ENCODE results near the gene PPP1R14C.

- TF ChIP-seq CTCF (IDR thresholded peaks at IDR 0.05; ENCODE audit: poor library complexity, severe bottlenecking) (no peak), POLR2AphosphoS5 (IDR thresholded peaks at IDR 0.05) (no peak)
Observed at GRCh38 chr6:150230832-150231524, 88.1 kb downstream of the PPP1R14C start.

All from neural cell (in vitro differentiated cells).